ENCODE data around the gene SEMA3F.

SEMA3F gene

GRCh38 chr3:50154840-50155490 lies at the start of gene SEMA3F:
Gene SEMA3F (plus strand): TSS chr3:50155324. CDS start chr3:50159623, 4,299 bp downstream.
- peak; percentile 17 to 49 for DNase-seq (ENCODE audit: low read depth in 2 of 2)

- no peak for DNase-seq (ENCODE audit: low read depth in 2 of 2)
Measured at GRCh38 chr3:50111757-50112156, 43.4 kb upstream of the SEMA3F start.

GRCh38 chr3:50112462-50112861 lies 42.7 kb upstream of the SEMA3F start:
- no peak for DNase-seq (ENCODE audit: low read depth in 2 of 2)

- DNase-seq (ENCODE audit: low read depth in 2 of 2), result no peak
Measured at GRCh38 chr3:50117120-50117519, 38.0 kb upstream of the SEMA3F start.

GRCh38 chr3:50118237-50118636 lies 36.9 kb upstream of the SEMA3F start:
- DNase-seq (ENCODE audit: low read depth in 2 of 2), result no peak

- no peak for DNase-seq (ENCODE audit: low read depth in 2 of 2)
Measured at GRCh38 chr3:50119786-50120185, 35.3 kb upstream of the SEMA3F start.

- DNase-seq (ENCODE audit: low read depth in 2 of 2), result no peak
Measured at GRCh38 chr3:50120364-50121071, 34.6 kb upstream of the SEMA3F start.

GRCh38 chr3:50121072-50122032 lies 33.8 kb upstream of the SEMA3F start:
- peak; percentile 28 to 57 for DNase-seq (ENCODE audit: low read depth in 2 of 2)

- no peak for DNase-seq (ENCODE audit: low read depth in 2 of 2)
Measured at GRCh38 chr3:50122071-50122470, 33.1 kb upstream of the SEMA3F start.

- DNase-seq (ENCODE audit: low read depth in 2 of 2), result no peak
Measured at GRCh38 chr3:50122661-50123391, 32.3 kb upstream of the SEMA3F start.

- DNase-seq (ENCODE audit: low read depth in 2 of 2), result no peak
Measured at GRCh38 chr3:50123394-50124051, 31.6 kb upstream of the SEMA3F start.

- DNase-seq (ENCODE audit: low read depth in 2 of 2), result no peak
Measured at GRCh38 chr3:50124052-50124799, 30.9 kb upstream of the SEMA3F start.

- no peak for DNase-seq (ENCODE audit: low read depth in 2 of 2)
Measured at GRCh38 chr3:50124800-50125178, 30.3 kb upstream of the SEMA3F start.

GRCh38 chr3:50125541-50126286 lies 29.4 kb upstream of the SEMA3F start:
- no peak for DNase-seq (ENCODE audit: low read depth in 2 of 2)

- no peak for DNase-seq (ENCODE audit: low read depth in 2 of 2)
Measured at GRCh38 chr3:50126287-50127211, 28.6 kb upstream of the SEMA3F start.

GRCh38 chr3:50127251-50127691 lies 27.9 kb upstream of the SEMA3F start:
- DNase-seq (ENCODE audit: low read depth in 2 of 2), result no peak

GRCh38 chr3:50128001-50128400 lies 27.1 kb upstream of the SEMA3F start:
- DNase-seq (ENCODE audit: low read depth in 2 of 2), result no peak

- DNase-seq (ENCODE audit: low read depth in 2 of 2), result no peak
Measured at GRCh38 chr3:50130436-50130835, 24.7 kb upstream of the SEMA3F start.

All from stimulated activated CD4-positive, alpha-beta T cell treated with anti-CD3 and anti-CD28 coated beads, Interleukin-15, amount 100 ng/mL, for 48 hours (primary cell).